ENCODE results near the gene ROPN1B. TPM values are rescaled to one million over a fixed set of nuclear protein-coding genes. Genes with fewer than 3 reads are reported as not detected.
"Not testable (repeated sequence)": the region's sequence is repeated elsewhere in the genome, so short reads cannot be mapped to it uniquely, and the experiment has no call there.

ROPN1B gene
- total RNA-seq, 2 donors from 2014 or later: 3.9 to 4.7 TPM

DNA sequence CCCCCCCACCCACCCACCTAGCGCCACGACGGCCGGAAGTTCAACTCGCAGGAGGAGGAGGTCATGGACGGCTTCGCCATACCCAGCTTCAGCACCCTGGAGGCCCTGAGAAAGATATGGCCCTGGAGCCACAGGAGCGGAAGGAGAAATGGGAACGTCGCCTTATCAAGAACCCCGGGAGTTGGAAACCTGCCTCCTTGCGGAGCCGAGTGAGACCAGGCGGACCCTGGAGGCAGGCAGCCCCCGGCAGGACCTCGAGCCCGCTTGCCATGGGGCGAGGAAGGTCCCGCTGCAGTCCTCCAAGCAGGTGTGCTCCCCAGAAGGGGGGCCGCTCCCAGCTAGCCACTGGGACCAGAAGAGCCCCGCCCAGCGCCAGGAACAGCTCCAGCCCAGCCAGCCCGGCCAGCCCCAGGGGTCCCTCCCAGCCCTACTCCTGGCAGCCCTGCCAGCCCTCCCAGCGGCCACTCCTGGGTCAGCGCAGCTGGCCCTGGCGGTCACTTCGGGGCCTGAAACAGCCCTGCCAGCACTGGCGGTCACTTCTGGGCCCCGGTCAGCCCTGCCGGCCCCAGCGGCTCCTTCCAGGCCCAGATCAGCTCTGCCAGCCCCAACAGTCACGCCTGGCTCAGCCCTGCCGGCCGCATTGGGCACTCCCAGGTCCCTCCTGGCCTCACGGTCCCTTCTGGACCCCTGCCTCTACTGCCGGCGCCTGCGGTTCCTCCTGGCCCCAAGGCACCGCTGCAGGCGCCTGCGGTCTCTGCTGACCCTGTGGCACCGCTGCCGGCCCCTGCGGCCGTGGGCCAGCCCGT, 10.3 kb upstream of the ROPN1B start:
- Histone ChIP-seq H3K4me1 (peaks cover 0 to 5% of the 10 kb centered on the region in 2 donors), H3K27me3 (no peaks in the 10 kb centered on the region), H3K4me3 (peak overlapping the region; percentile 31 to 44), H3K27ac (peak overlapping the region in 1 of 2 donors; percentile 44), H3K9me3 (no peaks in the 10 kb centered on the region), H3K36me3 (no peaks in the 10 kb centered on the region)
- DNase-seq (ENCODE audit: low spot score): no peak
- TF ChIP-seq, protein P1, sequence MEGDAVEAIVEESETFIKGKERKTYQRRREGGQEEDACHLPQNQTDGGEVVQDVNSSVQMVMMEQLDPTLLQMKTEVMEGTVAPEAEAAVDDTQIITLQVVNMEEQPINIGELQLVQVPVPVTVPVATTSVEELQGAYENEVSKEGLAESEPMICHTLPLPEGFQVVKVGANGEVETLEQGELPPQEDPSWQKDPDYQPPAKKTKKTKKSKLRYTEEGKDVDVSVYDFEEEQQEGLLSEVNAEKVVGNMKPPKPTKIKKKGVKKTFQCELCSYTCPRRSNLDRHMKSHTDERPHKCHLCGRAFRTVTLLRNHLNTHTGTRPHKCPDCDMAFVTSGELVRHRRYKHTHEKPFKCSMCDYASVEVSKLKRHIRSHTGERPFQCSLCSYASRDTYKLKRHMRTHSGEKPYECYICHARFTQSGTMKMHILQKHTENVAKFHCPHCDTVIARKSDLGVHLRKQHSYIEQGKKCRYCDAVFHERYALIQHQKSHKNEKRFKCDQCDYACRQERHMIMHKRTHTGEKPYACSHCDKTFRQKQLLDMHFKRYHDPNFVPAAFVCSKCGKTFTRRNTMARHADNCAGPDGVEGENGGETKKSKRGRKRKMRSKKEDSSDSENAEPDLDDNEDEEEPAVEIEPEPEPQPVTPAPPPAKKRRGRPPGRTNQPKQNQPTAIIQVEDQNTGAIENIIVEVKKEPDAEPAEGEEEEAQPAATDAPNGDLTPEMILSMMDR (IDR thresholded peaks at IDR 0.05): no peak

DNA sequence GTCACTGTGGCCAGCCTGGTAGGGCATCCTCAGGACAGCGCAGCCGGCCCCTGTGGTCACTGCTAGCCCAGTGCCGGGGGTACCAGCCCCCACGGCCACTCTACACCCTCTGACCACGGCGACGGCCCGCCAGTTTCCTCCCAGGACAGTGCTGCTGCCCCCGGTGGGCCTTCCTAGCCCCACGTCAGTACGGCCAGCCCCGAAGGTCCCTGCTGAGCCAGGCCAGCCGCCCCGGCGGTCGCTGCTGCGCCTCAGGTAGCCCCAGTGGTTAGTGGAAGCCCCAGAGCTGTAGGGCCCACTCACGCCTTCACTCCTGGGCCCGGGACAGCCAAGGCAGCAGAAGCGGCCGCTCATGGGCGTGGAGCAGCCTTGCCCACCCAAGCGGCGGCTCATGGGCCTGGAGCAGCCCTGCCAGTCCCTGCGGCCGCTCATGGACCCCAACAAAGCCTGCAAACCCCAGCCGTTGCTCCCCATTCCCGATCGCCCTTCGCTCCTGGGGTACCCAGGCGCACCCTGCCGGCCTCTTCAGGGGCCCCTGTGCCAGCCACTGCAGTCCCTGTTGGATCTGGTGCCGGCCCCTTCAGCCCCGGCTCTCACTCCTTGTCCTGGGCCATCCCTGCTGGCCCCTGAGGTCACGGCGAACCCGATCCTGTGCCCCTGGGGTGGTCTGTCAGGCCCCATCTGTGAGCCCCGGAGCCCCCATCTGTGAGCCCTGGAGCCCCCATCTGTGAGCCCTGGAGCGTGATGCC, 9.5 kb upstream of the ROPN1B start:
- TF ChIP-seq, protein P1 (IDR thresholded peaks at IDR 0.05): no peak
- Histone ChIP-seq H3K27me3 (no peaks in the 10 kb centered on the region), H3K9me3 (no peaks in the 10 kb centered on the region), H3K4me1 (peaks cover 0 to 5% of the 10 kb centered on the region in 2 donors), H3K4me3 (no peak overlapping the region), H3K27ac (no peak overlapping the region), H3K36me3 (no peaks in the 10 kb centered on the region)
- no peak for DNase-seq (ENCODE audit: low spot score)

DNA sequence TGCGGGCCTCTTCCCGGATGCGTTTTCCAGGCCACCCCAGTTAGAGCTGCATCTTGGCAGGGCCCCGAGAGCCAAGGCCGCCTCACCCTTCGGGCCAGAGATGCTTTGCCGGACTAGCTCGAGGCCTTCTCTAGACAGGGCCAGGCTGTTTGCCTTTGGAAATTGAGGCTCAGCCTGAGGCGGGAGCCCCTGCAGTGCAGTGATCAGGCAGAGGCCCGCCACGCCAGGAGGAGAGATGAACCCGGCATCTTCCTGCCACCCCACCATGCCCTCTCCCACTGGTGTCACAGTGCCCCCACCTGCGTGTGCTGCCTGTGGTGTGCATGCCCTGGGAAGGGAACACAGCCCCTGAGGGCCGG, 8.9 kb upstream of the ROPN1B start:
- Histone ChIP-seq H3K4me3 (no peak overlapping the region), H3K27ac (no peak overlapping the region), H3K4me1 (peaks cover 0 to 5% of the 10 kb centered on the region in 2 donors), H3K36me3 (no peaks in the 10 kb centered on the region), H3K27me3 (no peaks in the 10 kb centered on the region), H3K9me3 (no peaks in the 10 kb centered on the region)
- TF ChIP-seq, protein P1 (IDR thresholded peaks at IDR 0.05): no peak
- DNase-seq (ENCODE audit: low spot score): no peak

DNA sequence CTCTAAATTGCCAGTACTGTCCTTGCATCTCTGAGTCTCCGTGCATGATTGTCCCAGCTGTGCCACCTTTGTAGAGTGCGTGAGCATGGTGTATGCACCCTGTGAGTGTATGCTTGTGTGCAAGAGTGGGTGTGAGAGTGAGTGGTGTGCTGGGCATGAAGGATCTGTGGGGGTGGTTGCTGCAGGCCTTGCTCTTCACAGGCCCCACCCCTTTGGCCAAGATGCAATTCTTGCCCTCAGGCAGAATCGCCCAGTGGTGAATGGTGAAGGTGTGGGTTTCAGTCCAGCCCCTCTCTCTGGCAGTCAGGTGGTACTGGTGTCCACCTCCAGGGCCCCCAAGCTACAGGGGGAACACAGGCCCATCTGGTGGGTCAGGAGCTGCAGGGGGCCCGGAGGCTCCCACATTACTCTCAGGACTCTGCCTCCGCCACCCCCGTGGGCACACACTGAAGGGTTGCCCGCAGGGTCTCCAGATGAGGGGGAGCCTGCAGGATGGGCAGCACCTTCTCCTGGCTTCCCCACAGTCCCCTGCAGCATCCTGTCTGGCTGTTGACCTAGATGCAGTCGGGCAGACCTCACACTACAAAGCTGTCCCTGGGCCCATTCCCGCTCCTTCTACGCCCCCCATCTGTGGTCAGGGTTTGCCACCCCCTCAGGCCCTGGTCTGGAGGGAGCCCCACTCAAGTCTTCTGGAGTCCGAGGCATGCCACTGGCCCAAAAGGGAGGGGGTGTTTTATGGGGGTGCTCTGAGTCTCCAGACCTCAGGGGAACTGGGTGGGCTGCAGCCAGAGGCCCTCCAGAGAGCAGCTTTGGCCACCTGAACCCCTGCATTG, 8.3 kb upstream of the ROPN1B start:
- Histone ChIP-seq H3K36me3 (no peaks in the 10 kb centered on the region), H3K9me3 (no peaks in the 10 kb centered on the region), H3K4me3 (no peak overlapping the region), H3K27me3 (no peaks in the 10 kb centered on the region), H3K27ac (no peak overlapping the region), H3K4me1 (peaks cover 0 to 5% of the 10 kb centered on the region in 2 donors)
- no peak for DNase-seq (ENCODE audit: low spot score)
- TF ChIP-seq, protein P1 (IDR thresholded peaks at IDR 0.05): no peak

DNA sequence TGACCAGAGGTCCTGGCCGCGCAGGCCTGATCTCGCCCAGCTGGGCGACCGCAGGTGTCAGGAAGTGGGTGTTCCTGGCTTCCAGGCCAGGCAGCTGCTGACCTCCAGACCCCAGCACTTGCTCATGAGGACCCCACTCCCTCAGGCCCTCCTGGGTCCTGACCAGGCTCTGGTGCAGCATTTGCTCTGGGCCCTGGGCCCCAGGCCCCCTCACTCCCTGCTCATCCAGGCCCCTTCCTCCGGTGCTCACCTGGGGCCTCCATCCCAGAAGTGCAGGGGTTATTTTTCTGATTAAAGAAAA, 7.7 kb upstream of the ROPN1B start:
- no peak overlapping the region for H3K4me3 ChIP-seq
- no peaks in the 10 kb centered on the region for H3K9me3 ChIP-seq
- TF ChIP-seq, protein P1 (IDR thresholded peaks at IDR 0.05): no peak
- no peak overlapping the region for H3K27ac ChIP-seq
- H3K4me1 ChIP-seq: peaks cover 0 to 5% of the 10 kb centered on the region in 2 donors
- no peak for DNase-seq (ENCODE audit: low spot score)
- H3K36me3 ChIP-seq: no peaks in the 10 kb centered on the region
- no peaks in the 10 kb centered on the region for H3K27me3 ChIP-seq

DNA sequence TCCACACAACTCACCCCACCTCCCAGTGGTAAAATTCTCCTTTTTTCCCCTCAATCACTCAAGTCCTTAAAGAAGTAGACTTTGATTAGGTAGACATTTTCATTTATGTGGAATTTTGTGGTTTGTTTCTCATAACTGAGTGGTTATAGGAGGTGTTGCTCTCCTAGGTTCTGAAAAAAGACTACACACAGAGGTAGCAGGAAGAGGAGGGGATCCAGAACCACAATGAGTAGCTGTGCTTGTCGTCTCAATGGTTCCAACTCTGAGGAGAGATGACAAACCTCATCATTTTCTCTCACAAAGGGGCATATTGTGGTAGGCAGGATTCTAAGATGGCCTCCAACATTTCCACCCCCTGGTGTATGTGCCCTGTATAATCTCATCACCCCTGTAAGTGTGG, 5.1 kb upstream of the ROPN1B start:
- not testable (repeated sequence) for H3K9me3 ChIP-seq; H3K4me1 ChIP-seq; H3K27me3 ChIP-seq; H3K36me3 ChIP-seq; DNase-seq (ENCODE audit: low spot score); H3K27ac ChIP-seq; H3K4me3 ChIP-seq
